ENCODE measurements around the gene SP110. TPM values are rescaled to one million over a fixed set of nuclear protein-coding genes. Genes with fewer than 3 reads are reported as not detected.

Gene SP110
- total RNA-seq, 1 donor from 2014 or later: 46.9 TPM

DNA sequence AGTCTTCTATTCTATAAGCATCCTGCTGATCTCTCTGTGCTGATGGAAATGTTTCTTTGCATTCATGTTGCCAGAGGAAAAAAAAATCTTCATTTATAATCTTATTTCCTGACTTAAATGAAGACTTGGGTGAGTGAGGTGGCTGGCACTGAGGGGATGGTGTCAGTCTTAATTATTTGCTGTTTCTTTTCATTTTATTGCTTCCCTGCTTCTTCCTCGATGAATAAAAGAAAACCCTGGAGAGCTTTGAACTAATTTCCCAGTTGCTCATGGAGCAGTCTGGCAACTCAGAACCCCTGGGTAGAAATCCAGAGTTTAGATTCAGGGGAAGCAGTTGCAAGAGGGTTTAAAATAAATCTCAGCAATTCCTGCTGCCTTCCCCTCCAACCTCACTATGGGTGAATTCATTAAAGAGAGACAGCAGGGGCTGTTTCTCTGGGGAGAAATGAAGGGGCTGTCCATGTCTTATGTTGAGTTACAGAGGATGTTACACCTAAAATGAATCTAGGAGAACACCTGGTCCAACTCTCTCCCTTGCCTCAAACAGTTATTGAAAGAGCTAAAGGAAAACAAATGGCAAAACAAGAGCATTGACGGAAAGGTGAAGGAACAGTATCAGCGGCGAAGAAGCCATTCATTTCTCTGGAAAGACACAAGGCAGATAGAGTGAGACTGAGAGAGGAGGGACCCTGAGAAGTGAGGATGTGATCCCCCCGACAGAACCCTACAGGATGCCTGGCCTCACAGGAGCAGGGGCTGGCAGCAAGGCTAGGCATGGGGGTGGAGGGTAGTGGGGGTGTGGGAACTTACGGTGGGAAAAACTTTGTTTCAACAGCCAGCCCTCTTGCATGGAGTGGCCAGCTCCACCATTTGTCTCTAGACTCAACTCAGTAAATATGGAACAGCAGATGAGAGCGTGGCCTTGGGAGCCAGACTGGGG lies 41.0 kb downstream of the SP110 start:
- no peaks in the 10 kb centered on the region for H3K4me1 ChIP-seq
- intact Hi-C loops (cut with DNase I): no loop called here
- ATAC-seq (no peak), DNase-seq (no peak)
- peaks cover 86% of the 10 kb centered on the region for H3K36me3 ChIP-seq
- H3K27me3 ChIP-seq: no peaks in the 10 kb centered on the region
- TF ChIP-seq CTCF (IDR thresholded peaks at IDR 0.05): no peak
- H3K27ac ChIP-seq: no peak overlapping the region
- no peaks in the 10 kb centered on the region for H3K9me3 ChIP-seq
- no peak overlapping the region for H3K4me3 ChIP-seq

- no peak for ATAC-seq
- intact Hi-C loops (cut with DNase I): no loop called here
Measured at GRCh38 chr2:230176996-230177395, 42.8 kb downstream of the SP110 start.

GRCh38 chr2:230174466-230174865 lies 45.3 kb downstream of the SP110 start:
- Histone ChIP-seq H3K4me1 (no peaks in the 10 kb centered on the region), H3K4me3 (no peak overlapping the region), H3K27me3 (no peaks in the 10 kb centered on the region), H3K27ac (no peak overlapping the region), H3K36me3 (peaks cover 68% of the 10 kb centered on the region), H3K9me3 (no peaks in the 10 kb centered on the region)
- DNase-seq: no peak
- no peak for ATAC-seq
- intact Hi-C loops (cut with DNase I): no loop called here
- TF ChIP-seq CTCF (IDR thresholded peaks at IDR 0.05): no peak

More at GRCh38 chr2:230176996-230177395, 42.8 kb downstream of the SP110 start:
- TF ChIP-seq CTCF (IDR thresholded peaks at IDR 0.05): no peak
- H3K27ac ChIP-seq: no peak overlapping the region
- DNase-seq: no peak
- H3K9me3 ChIP-seq: no peaks in the 10 kb centered on the region
- no peaks in the 10 kb centered on the region for H3K27me3 ChIP-seq
- H3K36me3 ChIP-seq: peaks cover 82% of the 10 kb centered on the region
- no peak overlapping the region for H3K4me3 ChIP-seq
- no peaks in the 10 kb centered on the region for H3K4me1 ChIP-seq

DNA sequence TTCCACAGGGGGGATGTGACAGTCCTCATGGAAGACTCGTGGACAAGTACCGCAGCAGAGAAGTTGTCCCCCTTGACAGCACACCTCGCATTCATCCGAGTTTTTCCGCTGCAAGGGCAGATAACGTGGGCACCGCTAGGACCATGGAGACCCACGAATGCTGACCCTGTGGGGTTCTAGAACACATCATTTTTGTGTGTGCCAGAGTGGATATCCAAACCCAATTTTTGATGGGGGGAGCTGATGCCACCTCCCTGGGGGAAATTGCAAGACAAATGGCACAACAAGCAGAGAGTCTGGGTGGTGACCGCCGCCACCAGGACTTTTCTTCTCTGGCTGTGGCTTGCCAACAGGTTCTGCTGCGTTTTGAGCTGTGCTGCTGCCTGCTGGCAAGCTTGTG lies 46.9 kb downstream of the SP110 start:
- no peak for ATAC-seq
- H3K4me3 ChIP-seq: no peak overlapping the region

DNA sequence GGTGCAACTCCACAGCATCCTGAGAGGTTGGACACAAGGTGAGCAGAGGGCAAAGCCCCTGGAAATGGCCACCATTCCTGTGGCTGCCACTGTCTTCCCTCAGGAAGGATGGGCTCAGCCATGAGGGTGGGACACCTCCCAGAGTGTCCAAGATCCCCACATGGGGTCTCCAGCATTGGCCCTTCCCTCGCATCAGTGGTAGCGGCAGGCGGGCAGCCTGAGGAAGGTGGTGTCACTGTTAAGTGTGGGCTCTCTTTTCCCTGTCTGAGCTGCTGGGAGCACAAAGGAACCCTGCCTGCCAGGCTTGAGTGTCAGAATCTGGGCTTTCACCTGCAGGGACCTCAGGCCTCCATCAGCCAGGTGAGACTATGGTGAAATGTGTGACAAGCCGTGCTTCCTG lies 47.6 kb downstream of the SP110 start:
- Histone ChIP-seq H3K36me3 (peaks cover 58% of the 10 kb centered on the region), H3K27ac (no peak overlapping the region), H3K4me3 (no peak overlapping the region), H3K27me3 (no peaks in the 10 kb centered on the region), H3K9me3 (no peaks in the 10 kb centered on the region), H3K4me1 (no peaks in the 10 kb centered on the region)
- DNase-seq (no peak), ATAC-seq (no peak)
- intact Hi-C loops (cut with DNase I): no loop called here
- TF ChIP-seq CTCF (IDR thresholded peaks at IDR 0.05): no peak

More for the DNA sequence above, 46.9 kb downstream of the SP110 start:
- no peaks in the 10 kb centered on the region for H3K4me1 ChIP-seq
- no peak for TF ChIP-seq CTCF (IDR thresholded peaks at IDR 0.05)
- H3K27ac ChIP-seq: no peak overlapping the region
- H3K36me3 ChIP-seq: peaks cover 58% of the 10 kb centered on the region
- no peaks in the 10 kb centered on the region for H3K27me3 ChIP-seq
- no peak for DNase-seq
- no peaks in the 10 kb centered on the region for H3K9me3 ChIP-seq
- intact Hi-C loops (cut with DNase I): no loop called here

Measured in upper lobe of right lung (tissue), 1 donor.